GM18502 (cell line): ENCODE measurements around the gene PEX3.
A peak's percentile ranks its signal among the peaks of the same experiment; 100 is the strongest.
"Not testable (repeated sequence)": the region's sequence is repeated elsewhere in the genome, so short reads cannot be mapped to it uniquely, and the experiment has no call there.

Experiments used
- ATAC-seq: cut with Tn5 transposase; IDR thresholded peaks from one replicate; pipeline ENCODE4 v1.9.1; 2021; ENCODE audit warnings: mild to moderate bottlenecking; ENCODE audit not compliant: unreplicated experiment, poor library complexity

PEX3 gene

GRCh38 chr6:143443096-143443495 is 7.5 kb upstream of the PEX3 start:
- ATAC-seq = no peak

GRCh38 chr6:143447865-143448264 is 2.7 kb upstream of the PEX3 start:
- not testable (repeated sequence) for ATAC-seq

GRCh38 chr6:143449082-143449713 is 1.4 kb upstream of the PEX3 start:
- ATAC-seq = no peak

- peak; percentile 8 for ATAC-seq
Observed at GRCh38 chr6:143449714-143450452, 722 bp upstream of the PEX3 start.

- no peak for ATAC-seq
Observed at GRCh38 chr6:143451531-143451930, 926 bp downstream of the PEX3 start.

- no peak for ATAC-seq
Observed at GRCh38 chr6:143457563-143458359, 7.2 kb downstream of the PEX3 start.

GRCh38 chr6:143465546-143465945 is 14.9 kb downstream of the PEX3 start:
- no peak for ATAC-seq

GRCh38 chr6:143468026-143468425 is 17.4 kb downstream of the PEX3 start:
- no peak for ATAC-seq

- not testable (repeated sequence) for ATAC-seq
Observed at GRCh38 chr6:143468823-143469222, 18.2 kb downstream of the PEX3 start.

- no peak for ATAC-seq
Observed at GRCh38 chr6:143471822-143472221, 21.2 kb downstream of the PEX3 start.

- no peak for ATAC-seq
Observed at GRCh38 chr6:143476545-143476944, 25.9 kb downstream of the PEX3 start.

GRCh38 chr6:143478479-143479062 is 28.0 kb downstream of the PEX3 start:
- no peak for ATAC-seq

GRCh38 chr6:143482593-143482992 is 32.0 kb downstream of the PEX3 start:
- no peak for ATAC-seq

- ATAC-seq = no peak
Observed at GRCh38 chr6:143485967-143486366, 35.4 kb downstream of the PEX3 start.

- no peak for ATAC-seq
Observed at GRCh38 chr6:143486752-143487151, 36.1 kb downstream of the PEX3 start.

- no peak for ATAC-seq
Observed at GRCh38 chr6:143490244-143490643, 39.6 kb downstream of the PEX3 start.

- no peak for ATAC-seq
Observed at GRCh38 chr6:143490775-143491174, 40.2 kb downstream of the PEX3 start.

- no peak for ATAC-seq
Observed at GRCh38 chr6:143496974-143497373, 46.4 kb downstream of the PEX3 start.

GRCh38 chr6:143498428-143498827 is 47.8 kb downstream of the PEX3 start:
- no peak for ATAC-seq

- no peak for ATAC-seq
Observed at GRCh38 chr6:143501851-143502250, 51.2 kb downstream of the PEX3 start.

GRCh38 chr6:143504369-143504768 is 53.8 kb downstream of the PEX3 start:
- no peak for ATAC-seq
